H9 (cell line): ENCODE results near the gene DCAF8. TPM values are rescaled to one million over a fixed set of nuclear protein-coding genes. Genes with fewer than 3 reads are reported as not detected.

ENCODE experiments used
- DNase-seq: peaks from one replicate; pipeline ENCODE4 v3.0.0-alpha.2; 2017
- H2AFZ ChIP-seq: one replicate; pipeline ENCODE4 v1.6.1; 2013; ENCODE audit warnings: mild to moderate bottlenecking, low read length, control low read depth, moderate library complexity
- H2AK5ac ChIP-seq: 2 replicates; pipeline ENCODE4 v1.6.1; 2013; ENCODE audit warnings: low read length, control low read depth, mixed read lengths; ENCODE audit not compliant: insufficient read length
- H2BK120ac ChIP-seq: one replicate; pipeline ENCODE4 v1.6.1; 2013; ENCODE audit warnings: low read depth, mild to moderate bottlenecking, low read length, control low read depth, inconsistent platforms; ENCODE audit not compliant: poor library complexity, severe bottlenecking
- H2BK12ac ChIP-seq: 2 replicates; pipeline ENCODE4 v1.6.1; 2013; ENCODE audit warnings: low read length, control low read depth, mixed read lengths, low read depth; ENCODE audit not compliant: insufficient read length
- H2BK15ac ChIP-seq: 2 replicates; pipeline ENCODE4 v1.6.1; 2013; ENCODE audit warnings: low read depth, low read length, control low read depth
- H2BK20ac ChIP-seq: one replicate; pipeline ENCODE4 v1.6.1; 2013; ENCODE audit warnings: low read depth, mild to moderate bottlenecking, low read length, control low read depth, inconsistent platforms; ENCODE audit not compliant: poor library complexity, severe bottlenecking
- H2BK5ac ChIP-seq: 2 replicates; pipeline ENCODE4 v1.6.1; 2013; ENCODE audit warnings: low read length, control low read depth, mixed read lengths; ENCODE audit not compliant: insufficient read length
- H3K14ac ChIP-seq: 2 replicates; pipeline ENCODE4 v1.6.1; 2013; ENCODE audit warnings: low read length, control low read depth; ENCODE audit not compliant: insufficient read depth
- H3K18ac ChIP-seq: 2 replicates; pipeline ENCODE4 v1.6.1; 2013; ENCODE audit warnings: low read depth, mild to moderate bottlenecking, mixed read lengths, low read length, control low read depth; ENCODE audit not compliant: insufficient read length
- H3K23ac ChIP-seq: 2 replicates; pipeline ENCODE4 v1.6.1; 2013; ENCODE audit warnings: low read length, control low read depth, mixed read lengths, low read depth; ENCODE audit not compliant: insufficient read length
- H3K23me2 ChIP-seq: 2 replicates; pipeline ENCODE4 v1.6.1; 2013; ENCODE audit warnings: low read depth, mild to moderate bottlenecking, mixed read lengths, low read length, control low read depth; ENCODE audit not compliant: insufficient read length, poor library complexity, severe bottlenecking
- H3K27ac ChIP-seq: 2 replicates; pipeline ENCODE4 v1.5.1; 2013; ENCODE audit warnings: low read length, control low read depth, mixed read lengths, low read depth; ENCODE audit not compliant: insufficient read length
- H3K27me3 ChIP-seq: 2 replicates; pipeline ENCODE4 v1.6.1; 2013; ENCODE audit warnings: low read length, control low read depth, inconsistent platforms; ENCODE audit not compliant: insufficient read depth
- H3K4ac ChIP-seq: 2 replicates; pipeline ENCODE4 v1.6.1; 2013; ENCODE audit warnings: low read depth, mild to moderate bottlenecking, control low read depth, inconsistent platforms, low read length, moderate library complexity
- H3K4me1 ChIP-seq: 2 replicates; pipeline ENCODE4 v1.6.1; 2013; ENCODE audit warnings: low read length, control low read depth, inconsistent platforms; ENCODE audit not compliant: insufficient read depth
- H3K4me2 ChIP-seq: 2 replicates; pipeline ENCODE4 v1.6.1; 2013; ENCODE audit warnings: low read length, control low read depth, mixed read lengths; ENCODE audit not compliant: insufficient read length, insufficient read depth
- H3K56ac ChIP-seq: 2 replicates; pipeline ENCODE4 v1.6.1; 2013; ENCODE audit warnings: low read depth, mild to moderate bottlenecking, mixed read lengths, low read length, control low read depth; ENCODE audit not compliant: insufficient read length
- H3K79me1 ChIP-seq: 2 replicates; pipeline ENCODE4 v1.6.1; 2013; ENCODE audit warnings: low read depth, mild to moderate bottlenecking, moderate library complexity, low read length, control low read depth, inconsistent platforms; ENCODE audit not compliant: insufficient read depth, poor library complexity, severe bottlenecking
- H3K79me2 ChIP-seq: 2 replicates; pipeline ENCODE4 v1.6.1; 2013; ENCODE audit warnings: low read length, control low read depth, inconsistent platforms; ENCODE audit not compliant: insufficient read depth
- H3K9ac ChIP-seq: 2 replicates; pipeline ENCODE4 v1.6.1; 2013; ENCODE audit warnings: low read length, control low read depth, mixed read lengths; ENCODE audit not compliant: insufficient read length; ENCODE audit errors: extremely low read depth
- H3K9me3 ChIP-seq: one replicate; pipeline ENCODE4 v1.6.1; 2013; ENCODE audit warnings: low read depth, low read length, inconsistent platforms; ENCODE audit not compliant: control insufficient read depth
- H3T11ph ChIP-seq: one replicate; pipeline ENCODE4 v1.6.1; 2013; ENCODE audit warnings: mild to moderate bottlenecking, low read length, control low read depth, inconsistent platforms
- H4K20me1 ChIP-seq: one replicate; pipeline ENCODE4 v1.6.1; 2013; ENCODE audit not compliant: control insufficient read depth, insufficient read length, insufficient read depth
- H4K5ac ChIP-seq: 2 replicates; pipeline ENCODE4 v1.6.1; 2013; ENCODE audit warnings: low read depth, mild to moderate bottlenecking, mixed read lengths, low read length, control low read depth; ENCODE audit not compliant: insufficient read length
- H4K8ac ChIP-seq: replicated peaks from 2 replicates; pipeline ENCODE4 v1.6.1; 2013; ENCODE audit warnings: low read length, control low read depth, mixed read lengths, low read depth; ENCODE audit not compliant: insufficient read length
- H4K91ac ChIP-seq: 2 replicates; pipeline ENCODE4 v1.6.1; 2013; ENCODE audit warnings: low read depth, mild to moderate bottlenecking, moderate library complexity, mixed read lengths, low read length, control low read depth; ENCODE audit not compliant: insufficient read length
- H3K27ac Mint-ChIP-seq, 3 experiments: 2 replicates in 2 of 3; 3 replicates in 1 of 3; pipeline ENCODE4 v1.8.0; 2020 to 2021; ENCODE audit warnings: mixed read lengths in 3 of 3, mild to moderate bottlenecking in 1 of 3, moderate library complexity in 1 of 3
- H3K27me3 Mint-ChIP-seq: 2 replicates; pipeline ENCODE4 v1.8.0; 2021; ENCODE audit warnings: low read depth, mild to moderate bottlenecking, moderate library complexity, mixed read lengths
- H3K36me3 Mint-ChIP-seq, 3 experiments: 2 replicates in 2 of 3; 3 replicates in 1 of 3; pipeline ENCODE4 v1.8.0; 2020 to 2021; ENCODE audit warnings: low read depth in 3 of 3, mixed read lengths in 3 of 3; ENCODE audit not compliant: insufficient read depth in 1 of 3
- H3K4me1 Mint-ChIP-seq, 2 experiments: 2 replicates each; pipeline ENCODE4 v1.8.0; 2020; ENCODE audit warnings: mixed read lengths in 2 of 2
- H3K4me3 Mint-ChIP-seq, 2 experiments: 2 replicates in 1 of 2; 3 replicates in 1 of 2; pipeline ENCODE4 v1.8.0; 2020 to 2021; ENCODE audit warnings: mild to moderate bottlenecking in 2 of 2, mixed read lengths in 2 of 2, moderate library complexity in 1 of 2
- H3K9me3 Mint-ChIP-seq, 2 experiments: 2 replicates in 1 of 2; 3 replicates in 1 of 2; pipeline ENCODE4 v1.8.0; 2020; ENCODE audit warnings: mild to moderate bottlenecking in 2 of 2, mixed read lengths in 2 of 2, moderate library complexity in 1 of 2
- WGBS: extraction: QIAGEN DNeasy Blood & Tissue Kit; methylation state at CpG from one replicate; pipeline ENCODE4 v1.1.7; 2013; ENCODE audit warnings: missing lambda C conversion rate, low lambda C conversion rate, mixed read lengths; ENCODE audit not compliant: insufficient read length; ENCODE audit errors: extremely low coverage; 5-methylcytosine and 5-hydroxymethylcytosine counted together
- total RNA-seq: library from RNA; stranded (reverse); gene quantifications from 2 replicates; pipeline ENCODE4 v1.2.1, GENCODE V29; 2021
- TF ChIP-seq, protein P1 (sequence below): fragments of 200-600 bp; sonication (generic); conservative IDR thresholded peaks from 3 replicates; pipeline ENCODE4 v1.8.0; 2021; ENCODE audit warnings: antibody characterized with exemption, mild to moderate bottlenecking

DCAF8 gene
- total RNA-seq, 1 experiment from 2014 or later: 106 TPM

DNA sequence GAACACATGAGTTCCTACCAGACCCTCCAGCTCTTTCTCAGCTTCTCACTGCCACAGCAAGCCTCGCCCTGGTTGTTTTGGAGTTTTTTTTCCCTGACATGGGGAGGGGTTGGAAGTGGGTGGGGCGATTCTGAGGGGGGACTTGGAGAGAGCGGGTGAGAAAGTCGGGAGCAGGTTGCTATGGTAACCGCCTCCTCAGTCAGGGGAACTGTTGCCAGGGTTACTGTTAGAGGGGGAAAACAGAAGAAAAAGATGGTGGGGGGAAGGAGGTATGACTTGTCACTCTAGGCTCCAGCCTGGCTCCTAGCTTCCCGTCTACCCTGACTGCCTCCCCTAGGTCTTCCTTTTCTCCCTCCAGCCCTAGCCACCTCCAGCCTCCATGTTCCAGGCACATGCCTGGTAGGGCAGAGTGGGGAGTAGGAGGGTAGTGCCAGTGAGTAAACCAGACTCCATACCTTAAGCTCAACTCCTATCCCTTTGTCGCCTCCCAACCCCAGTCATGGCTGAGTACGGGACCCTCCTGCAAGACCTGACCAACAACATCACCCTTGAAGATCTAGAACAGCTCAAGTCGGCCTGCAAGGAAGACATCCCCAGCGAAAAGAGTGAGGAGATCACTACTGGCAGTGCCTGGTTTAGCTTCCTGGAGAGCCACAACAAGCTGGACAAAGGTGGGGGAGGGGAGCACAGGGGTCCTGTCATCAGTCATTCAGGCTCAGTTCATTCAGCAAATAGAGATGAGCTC lies 51.1 kb downstream of the DCAF8 start:
- Histone ChIP-seq H4K91ac (no peak overlapping the region), H2BK12ac (no peak overlapping the region), H3K56ac (no peak overlapping the region), H3K79me1 (no peaks in the 10 kb centered on the region), H3T11ph (no peak overlapping the region), H3K4me2 (no peak overlapping the region), H3K9ac (no peak overlapping the region), H3K27me3 (no peaks in the 10 kb centered on the region), H2AK5ac (no peak overlapping the region), H3K23me2 (peaks cover under 1% of the 10 kb centered on the region), H2BK15ac (no peak overlapping the region), H2BK5ac (no peak overlapping the region), H4K8ac (no peak overlapping the region), H4K5ac (no peak overlapping the region), H2BK20ac (no peak overlapping the region), H3K27ac (no peak overlapping the region), H3K23ac (no peak overlapping the region), H4K20me1 (no peaks in the 10 kb centered on the region), H3K79me2 (no peaks in the 10 kb centered on the region), H3K9me3 (no peaks in the 10 kb centered on the region), H3K4ac (no peak overlapping the region), H3K14ac (no peak overlapping the region), H2AFZ (no peak overlapping the region), H2BK120ac (no peak overlapping the region), H3K4me1 (peaks cover 16% of the 10 kb centered on the region; the same call in 1 of the 2 replicates), H3K18ac (no peak overlapping the region)
- Mint-ChIP-seq H3K4me3 (no peak overlapping the region), H3K36me3 (peaks cover 35 to 89% (median 52%) of the 10 kb centered on the region in 3 experiments), H3K27ac (peak overlapping the region in 2 of 3 experiments; percentile 28 to 89; a peak in 3 of 7 replicates), H3K9me3 (no peaks in the 10 kb centered on the region; a peak in 1 of 5 replicates), H3K4me1 (peaks cover 60% of the 10 kb centered on the region in 2 experiments), H3K27me3 (no peaks in the 10 kb centered on the region)
- DNase-seq: no peak
- WGBS: no CpG with 5 or more reads among the region's 10 CpGs
- TF ChIP-seq, protein P1, sequence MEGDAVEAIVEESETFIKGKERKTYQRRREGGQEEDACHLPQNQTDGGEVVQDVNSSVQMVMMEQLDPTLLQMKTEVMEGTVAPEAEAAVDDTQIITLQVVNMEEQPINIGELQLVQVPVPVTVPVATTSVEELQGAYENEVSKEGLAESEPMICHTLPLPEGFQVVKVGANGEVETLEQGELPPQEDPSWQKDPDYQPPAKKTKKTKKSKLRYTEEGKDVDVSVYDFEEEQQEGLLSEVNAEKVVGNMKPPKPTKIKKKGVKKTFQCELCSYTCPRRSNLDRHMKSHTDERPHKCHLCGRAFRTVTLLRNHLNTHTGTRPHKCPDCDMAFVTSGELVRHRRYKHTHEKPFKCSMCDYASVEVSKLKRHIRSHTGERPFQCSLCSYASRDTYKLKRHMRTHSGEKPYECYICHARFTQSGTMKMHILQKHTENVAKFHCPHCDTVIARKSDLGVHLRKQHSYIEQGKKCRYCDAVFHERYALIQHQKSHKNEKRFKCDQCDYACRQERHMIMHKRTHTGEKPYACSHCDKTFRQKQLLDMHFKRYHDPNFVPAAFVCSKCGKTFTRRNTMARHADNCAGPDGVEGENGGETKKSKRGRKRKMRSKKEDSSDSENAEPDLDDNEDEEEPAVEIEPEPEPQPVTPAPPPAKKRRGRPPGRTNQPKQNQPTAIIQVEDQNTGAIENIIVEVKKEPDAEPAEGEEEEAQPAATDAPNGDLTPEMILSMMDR: no peak
